Stimulated activated naive CD4-positive, alpha-beta T cell (primary cell): ENCODE measurements around the gene AGPAT1.
A peak's percentile ranks its signal among the peaks of the same experiment; 100 is the strongest.
"Not testable (repeated sequence)": the region's sequence is repeated elsewhere in the genome, so short reads cannot be mapped to it uniquely, and the experiment has no call there.

ENCODE experiments used
- DNase-seq, 6 experiments: peaks; one replicate each; lab custom pipeline; 2025; lab: John Stamatoyannopoulos, UW

AGPAT1 gene, protein sequence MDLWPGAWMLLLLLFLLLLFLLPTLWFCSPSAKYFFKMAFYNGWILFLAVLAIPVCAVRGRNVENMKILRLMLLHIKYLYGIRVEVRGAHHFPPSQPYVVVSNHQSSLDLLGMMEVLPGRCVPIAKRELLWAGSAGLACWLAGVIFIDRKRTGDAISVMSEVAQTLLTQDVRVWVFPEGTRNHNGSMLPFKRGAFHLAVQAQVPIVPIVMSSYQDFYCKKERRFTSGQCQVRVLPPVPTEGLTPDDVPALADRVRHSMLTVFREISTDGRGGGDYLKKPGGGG

DNA sequence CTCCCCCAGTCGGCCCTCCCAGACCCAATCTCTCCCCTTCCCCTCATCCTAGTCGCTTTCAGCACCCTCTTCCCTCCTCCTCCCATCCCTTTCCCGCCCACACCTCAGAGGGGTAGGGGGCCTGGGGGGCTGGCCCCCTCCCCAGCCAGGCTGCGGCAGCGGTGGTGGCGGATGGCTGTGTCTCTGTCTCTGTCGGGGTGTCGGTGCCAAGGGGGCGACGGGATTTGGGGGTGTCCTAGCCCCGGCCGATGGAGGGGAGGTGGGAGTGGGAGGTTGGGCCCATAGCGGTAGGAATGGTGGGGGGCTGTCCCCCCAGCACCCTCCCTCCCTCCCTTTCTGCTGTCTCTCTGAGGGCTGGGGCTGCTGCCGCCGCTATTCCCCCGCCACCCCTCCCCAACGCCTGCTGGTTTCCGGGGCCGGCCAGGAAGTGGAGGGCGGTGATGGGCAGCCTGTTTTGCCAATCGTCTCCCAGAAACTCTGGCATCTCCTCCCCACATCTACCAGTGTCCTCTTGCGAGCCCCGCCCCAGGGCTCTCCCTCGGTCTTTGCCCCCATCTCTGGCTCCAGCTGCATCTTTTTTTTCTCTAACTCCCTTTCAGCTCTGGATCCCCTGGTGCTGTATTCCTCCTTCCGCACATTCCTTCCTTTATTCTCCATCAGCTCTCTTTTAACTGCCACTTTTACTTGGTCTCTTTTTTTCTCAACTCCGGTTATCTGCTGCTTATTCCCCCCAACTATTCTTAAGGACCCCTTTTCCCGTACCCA lies at the start of gene AGPAT1:
TSS of gene AGPAT1 (minus strand) at position 374 of the 765 bp plus-strand sequence. CDS start 4,588 bp downstream, outside the sequence.
- peak; percentile 90 to 95 (median 92) for DNase-seq

DNA sequence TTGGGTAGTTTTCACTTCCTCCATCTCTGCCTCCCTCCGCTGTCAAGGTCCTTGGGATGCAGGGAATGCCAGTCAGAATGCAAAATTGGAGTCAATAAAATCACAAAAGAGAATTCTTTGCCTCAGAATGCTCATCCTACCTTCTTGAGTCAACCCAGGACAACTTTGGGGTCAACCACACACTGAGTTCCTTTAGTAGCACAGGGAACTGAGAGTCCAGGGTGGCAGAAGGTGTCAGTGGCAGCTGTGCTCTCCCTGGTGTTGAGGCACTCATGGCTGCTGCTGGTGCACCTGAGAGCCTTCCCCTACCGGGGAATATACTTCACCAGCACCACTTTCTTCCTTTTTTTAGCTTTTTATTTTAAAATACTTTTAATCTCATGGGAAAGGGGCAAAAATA lies 48.8 kb upstream of the AGPAT1 start:
- no peak for DNase-seq

DNA sequence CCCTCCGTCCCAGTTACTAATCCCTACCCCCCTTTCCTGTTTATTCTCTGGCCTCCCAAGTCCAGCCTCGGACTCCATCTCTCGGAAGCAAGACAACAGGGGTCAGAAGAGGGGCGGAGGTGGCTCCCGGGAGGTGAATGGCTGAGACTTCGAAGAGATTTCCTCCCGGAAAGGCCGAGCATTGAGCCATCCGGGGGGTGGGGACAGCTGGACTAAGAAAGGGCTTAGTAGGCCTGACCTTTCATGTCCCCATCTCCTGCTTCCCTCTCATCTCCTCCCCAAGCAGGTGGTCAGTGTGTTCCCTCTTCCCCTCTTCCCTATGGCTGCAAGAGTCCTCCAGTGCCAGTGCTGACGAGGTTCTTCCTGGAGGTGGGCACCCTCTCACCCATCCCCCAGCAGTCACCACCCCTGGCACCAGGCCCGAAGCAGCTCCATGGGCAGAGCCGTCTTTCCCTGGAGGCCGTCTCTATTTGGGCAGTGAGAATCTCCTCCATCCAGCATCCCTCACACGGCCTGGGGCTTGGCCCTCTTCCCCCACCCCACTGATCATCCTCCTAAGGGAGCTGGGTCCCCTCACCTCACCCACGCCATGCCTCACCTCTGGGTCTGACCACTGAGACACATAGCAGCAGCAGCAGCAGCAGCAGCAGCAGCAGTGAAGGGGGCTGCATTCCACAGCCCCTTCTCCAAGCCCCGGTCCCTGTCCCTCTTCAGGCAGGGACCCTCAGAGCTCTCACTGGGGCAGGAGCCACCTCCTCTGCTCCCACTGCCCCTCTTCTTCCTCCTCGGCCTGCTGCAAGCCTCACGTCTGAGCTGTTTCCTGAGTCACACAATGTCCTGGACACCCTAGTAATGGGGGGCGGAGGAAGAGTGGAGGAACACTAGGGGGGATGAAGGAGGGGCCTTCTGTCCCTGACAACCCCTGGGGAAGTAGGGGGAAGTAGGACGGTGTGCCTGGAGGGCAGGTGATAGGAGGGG lies 47.7 kb upstream of the AGPAT1 start, which contains the start of gene NOTCH4:
TSS of gene NOTCH4 (minus strand) at position 810 of the 978 bp plus-strand sequence. CDS start at position 671, 139 bp downstream.
- DNase-seq = no peak

DNA sequence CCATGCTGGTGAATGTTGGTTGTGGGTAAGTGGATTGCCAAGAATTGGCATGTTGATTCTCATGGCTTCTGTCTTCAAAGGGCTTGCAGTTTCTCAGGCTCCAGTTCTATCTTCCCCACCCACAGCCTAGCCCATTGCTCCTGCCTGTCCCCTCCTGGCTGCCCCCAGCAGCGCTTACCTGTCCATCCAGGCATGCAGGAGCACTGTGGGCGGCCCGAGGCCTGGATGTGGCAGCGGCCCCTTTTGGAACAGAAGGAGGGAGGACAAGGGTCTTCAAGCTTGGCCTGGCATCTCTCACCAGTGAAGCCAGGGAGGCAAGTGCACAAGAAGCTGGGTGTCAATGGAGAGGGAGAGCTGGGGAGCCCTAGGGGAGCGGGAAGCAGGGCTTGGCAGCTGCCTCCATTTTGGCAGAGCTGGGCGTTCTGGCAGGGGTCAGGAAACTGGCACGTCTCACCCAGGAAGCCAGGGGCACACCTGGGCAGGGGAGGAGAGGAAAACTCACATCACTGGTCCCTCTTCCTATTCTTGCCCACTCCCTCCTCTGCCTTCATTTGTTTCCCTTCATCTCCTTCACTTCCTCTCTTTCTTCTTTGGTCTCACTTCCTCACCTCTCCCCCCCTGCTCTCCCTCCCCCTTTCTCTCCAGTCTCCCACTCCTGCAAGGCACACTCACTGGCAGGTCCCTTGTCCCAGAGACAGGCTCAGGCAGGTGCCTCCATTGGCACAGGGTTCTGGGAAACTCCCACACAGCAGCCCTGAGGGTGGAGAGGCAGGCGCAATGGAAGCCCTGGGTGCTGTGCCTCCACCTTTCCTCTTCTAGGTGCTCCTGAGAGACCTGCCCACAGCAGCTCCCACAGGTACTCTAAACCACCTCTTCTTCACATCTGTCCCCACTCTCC lies 46.7 kb upstream of the AGPAT1 start:
- DNase-seq = no peak

DNA sequence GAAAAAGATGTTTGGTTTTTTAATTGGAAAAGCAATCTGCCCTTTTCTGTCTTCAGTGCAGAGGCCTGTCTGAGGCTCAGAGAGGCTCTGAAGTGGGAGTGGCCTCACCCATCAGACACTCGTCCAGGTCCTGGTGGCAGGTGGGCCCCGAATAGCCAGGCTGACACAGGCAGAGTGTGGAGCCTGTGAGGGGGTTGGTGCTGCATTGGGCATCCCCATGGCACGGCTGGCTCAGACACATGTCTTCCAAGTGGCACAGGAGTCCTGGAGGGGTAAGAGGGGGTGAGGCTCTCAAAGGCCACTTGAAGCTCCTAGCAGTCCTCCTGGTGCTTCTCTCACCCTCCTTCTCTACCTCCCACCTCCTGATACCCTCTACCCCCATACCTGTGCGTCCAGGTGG lies 44.1 kb upstream of the AGPAT1 start:
- DNase-seq = no peak

DNA sequence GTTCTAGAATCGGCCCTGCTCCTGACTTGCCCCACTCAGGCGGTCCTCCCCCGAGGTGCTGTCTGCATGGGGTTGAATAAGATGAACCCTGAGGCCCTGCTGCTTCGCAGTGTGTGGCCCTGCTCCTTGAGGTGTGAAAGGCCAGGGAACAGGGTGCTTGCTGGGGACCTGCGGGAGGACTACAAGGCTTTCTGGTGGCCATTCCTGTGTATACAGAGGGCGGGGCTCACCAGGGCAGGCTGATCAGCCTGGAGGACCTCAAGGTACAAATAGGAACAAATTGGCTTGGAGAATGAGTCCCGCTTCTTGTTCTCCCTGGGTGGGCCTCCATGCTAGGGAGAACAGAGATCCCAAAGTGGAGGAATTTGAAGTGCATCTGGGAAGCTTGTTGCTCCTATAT lies 42.3 kb upstream of the AGPAT1 start:
- no peak for DNase-seq

DNA sequence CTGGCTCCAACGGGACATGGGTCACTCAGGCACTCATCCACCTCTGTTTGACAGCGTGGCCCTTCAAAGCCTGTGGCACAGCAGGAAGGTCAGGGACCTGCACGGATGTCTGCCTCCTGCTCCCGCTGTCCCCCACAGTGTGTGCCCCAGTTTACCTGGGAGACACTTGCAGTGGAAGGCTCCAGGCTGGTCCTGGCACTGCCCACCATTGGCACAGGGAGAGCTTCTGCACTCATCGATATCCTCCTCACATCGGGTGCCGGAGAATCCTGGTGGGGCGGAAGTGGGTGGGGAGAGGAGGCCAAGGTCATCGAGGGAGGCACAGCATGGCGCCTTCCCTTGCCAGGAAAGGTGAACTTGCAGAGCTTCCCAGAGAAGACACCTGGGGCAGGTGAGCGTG lies 41.1 kb upstream of the AGPAT1 start:
- no peak for DNase-seq

DNA sequence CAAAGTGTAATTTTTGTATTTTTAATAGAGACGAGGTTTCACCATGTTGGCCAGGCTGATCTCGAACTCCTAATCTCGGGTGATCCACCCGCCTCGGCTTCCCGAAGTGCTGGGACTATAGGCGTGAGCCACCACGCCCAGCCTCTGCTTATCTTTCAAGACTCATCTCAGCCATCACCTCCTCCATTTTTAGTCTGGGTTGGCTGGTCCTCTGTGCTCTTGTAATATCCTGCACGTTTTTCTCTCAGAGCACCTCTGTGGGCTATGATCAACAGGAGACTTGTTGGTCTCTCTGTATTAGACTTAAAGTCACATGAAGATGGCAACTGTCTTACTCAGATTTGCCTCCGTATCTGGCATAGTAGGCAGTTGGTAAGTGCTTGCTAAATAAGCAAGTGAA lies 40.4 kb upstream of the AGPAT1 start:
- no peak for DNase-seq

DNA sequence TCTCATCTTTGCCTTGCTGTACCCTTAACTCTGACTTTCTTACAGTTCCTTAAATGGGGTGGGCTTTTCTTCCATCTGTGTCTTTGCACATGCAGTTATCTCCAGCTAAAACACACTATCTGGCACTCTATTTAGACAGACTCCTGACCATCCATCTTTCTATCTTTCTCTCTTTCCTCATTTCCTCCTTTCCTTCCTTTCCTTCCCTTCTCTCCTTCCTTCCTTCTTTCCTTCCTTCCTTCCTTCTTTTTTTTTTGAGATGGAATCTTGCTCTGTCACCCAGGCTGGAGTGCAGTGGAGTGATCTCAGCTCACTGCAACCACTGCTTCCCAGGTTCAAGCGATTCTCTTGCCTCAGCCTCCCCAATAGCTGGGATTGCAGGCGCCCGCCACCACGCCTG lies 39.7 kb upstream of the AGPAT1 start:
- DNase-seq = no peak

DNA sequence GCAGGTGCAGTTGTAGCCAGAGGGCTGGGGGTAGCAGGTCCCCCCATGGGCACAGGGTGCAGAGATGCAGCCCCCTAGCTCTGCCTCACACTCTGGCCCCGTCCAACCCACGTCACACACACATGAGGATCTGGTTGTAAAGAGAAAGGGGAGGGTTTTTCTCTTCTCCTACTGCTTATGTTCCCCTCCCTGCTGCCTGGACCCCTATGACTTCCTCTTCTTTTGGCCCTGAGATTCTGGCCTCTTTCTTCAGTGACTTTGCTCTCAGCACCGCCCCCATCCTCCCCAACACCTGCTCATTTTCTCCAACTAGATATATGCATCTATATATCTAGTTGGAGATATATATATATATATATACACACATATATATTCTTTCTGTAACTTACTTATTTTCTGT lies 38.2 kb upstream of the AGPAT1 start:
- no peak for DNase-seq

DNA sequence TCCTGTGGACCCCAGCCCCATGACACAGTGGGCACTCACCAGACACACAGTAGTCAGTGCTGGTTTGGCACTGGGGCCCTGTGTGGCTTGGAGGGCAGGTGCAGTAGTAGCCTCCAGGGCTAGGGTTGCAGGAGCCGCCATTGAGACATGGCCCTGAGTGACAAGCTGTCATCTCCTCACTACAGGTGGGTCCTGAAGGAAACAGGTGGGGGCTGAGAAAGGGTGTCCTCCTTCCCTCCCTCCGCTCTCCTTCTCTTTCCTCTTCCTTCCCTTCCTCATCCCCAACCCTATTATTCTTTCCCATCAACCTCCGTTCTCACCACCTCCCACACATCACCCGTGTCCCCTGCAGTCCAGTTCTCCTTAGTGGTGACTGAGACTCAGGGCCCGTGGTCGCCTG lies 37.8 kb upstream of the AGPAT1 start:
- no peak for DNase-seq

DNA sequence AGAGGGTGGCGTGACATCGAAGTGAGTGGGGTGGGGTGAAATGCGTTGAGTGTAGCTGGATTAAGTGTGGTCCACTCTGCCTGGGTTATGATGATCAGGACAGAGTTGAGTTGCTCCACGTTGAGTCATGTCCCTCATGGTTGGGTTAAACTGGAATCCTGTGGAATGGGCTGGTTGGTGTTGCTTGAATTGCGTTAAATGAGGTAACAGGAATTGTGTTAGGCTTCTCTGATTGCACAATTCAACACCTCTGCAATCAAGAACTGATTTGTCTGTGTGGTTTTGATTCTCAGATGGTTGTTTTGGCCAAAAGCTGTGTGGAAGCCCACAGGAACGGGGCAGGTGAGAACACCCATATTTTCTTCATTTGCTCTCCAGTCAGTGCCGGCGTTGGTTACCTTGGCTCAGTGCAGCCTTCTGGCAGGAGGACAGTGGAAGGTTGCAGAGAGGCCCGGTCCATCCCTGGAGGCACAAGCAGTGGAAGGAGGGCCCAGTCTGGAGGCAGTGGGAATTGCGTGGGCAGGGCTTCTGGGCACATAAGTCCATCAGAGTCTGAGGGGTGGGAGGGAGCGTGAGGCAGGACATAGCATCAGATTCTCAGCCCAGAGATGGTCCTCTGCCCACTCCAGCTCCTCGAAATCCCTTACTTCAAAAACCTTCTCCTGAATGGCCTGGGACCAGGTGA lies 36.3 kb upstream of the AGPAT1 start:
- DNase-seq = no peak

DNA sequence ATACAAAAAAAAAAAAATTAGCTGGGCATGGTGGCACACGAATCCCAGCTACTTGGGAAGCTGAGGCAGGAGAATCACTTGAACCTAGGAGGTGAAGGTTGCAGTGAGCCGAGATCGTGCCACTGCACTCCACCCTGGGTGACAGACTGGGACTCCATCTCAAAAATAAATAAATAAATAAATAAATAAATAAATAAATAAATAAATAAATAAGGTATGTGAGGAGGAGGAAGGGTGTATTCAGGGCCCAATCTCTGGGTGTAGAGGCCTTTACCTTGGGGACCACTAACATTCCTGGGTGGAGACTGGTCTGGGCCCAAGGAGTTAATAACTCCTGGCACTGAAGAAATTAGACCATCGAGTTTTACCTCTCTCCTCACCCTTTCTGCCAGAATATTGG lies 35.5 kb upstream of the AGPAT1 start:
- DNase-seq = not testable (repeated sequence)

DNA sequence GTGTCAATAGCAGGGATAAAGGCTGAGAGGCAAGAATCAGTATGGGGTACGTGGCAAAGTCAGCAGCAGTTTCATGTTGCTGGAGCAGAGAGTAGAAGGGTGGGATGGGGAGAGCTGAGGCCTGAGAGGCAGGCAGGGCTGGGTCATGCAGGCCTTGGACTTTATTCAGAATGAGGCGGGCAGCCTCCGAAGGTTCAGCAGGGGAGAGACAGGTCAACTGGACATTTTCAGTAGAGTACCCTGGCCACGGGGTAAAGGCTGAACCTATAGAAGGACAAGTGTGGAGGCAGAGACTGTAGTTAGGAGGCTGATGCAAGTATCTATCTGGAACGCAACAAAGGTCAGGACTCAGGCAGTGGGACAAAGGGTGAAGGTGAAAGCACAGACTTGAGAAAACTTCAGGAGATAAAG lies 34.3 kb upstream of the AGPAT1 start:
- DNase-seq = no peak

DNA sequence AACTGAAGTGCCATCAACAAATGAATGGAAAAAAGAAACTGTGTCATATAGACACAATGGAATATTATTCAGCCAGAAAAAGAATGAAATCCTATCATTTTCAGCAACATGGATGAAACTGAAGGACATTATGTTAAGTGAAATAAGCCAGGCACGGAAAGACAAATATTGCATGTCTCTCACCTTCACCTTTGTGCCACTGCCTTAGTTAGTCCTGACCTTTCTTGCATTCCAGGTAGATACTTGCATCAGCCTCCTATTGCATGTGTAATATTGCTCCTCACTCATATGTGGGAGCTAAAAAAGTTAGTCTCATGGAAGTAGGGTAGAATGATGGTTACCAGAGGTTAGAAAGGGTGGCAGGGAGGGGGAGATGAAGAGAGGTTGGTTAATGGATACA lies 33.1 kb upstream of the AGPAT1 start:
- DNase-seq = no peak

DNA sequence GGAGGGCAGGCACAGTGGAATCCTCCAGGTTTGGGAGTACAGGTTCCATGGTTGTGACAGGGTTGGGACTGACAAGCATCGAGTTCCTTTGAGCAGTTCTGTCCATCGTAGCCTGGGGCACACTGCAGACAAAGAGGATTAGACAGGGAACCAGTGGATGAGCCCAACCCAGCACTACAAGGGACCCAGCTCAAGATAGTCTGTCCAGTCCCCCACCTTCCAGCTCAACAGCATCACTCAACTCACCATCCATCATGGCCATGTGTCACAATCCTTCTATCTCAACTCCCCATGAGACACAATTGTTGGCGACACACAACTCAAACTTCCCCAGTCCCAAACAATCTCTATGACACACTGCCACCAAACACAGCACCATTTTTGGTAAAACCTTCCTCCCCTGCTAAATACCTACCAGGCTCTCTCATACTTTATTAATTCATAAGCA lies 28.4 kb upstream of the AGPAT1 start:
- DNase-seq = no peak

DNA sequence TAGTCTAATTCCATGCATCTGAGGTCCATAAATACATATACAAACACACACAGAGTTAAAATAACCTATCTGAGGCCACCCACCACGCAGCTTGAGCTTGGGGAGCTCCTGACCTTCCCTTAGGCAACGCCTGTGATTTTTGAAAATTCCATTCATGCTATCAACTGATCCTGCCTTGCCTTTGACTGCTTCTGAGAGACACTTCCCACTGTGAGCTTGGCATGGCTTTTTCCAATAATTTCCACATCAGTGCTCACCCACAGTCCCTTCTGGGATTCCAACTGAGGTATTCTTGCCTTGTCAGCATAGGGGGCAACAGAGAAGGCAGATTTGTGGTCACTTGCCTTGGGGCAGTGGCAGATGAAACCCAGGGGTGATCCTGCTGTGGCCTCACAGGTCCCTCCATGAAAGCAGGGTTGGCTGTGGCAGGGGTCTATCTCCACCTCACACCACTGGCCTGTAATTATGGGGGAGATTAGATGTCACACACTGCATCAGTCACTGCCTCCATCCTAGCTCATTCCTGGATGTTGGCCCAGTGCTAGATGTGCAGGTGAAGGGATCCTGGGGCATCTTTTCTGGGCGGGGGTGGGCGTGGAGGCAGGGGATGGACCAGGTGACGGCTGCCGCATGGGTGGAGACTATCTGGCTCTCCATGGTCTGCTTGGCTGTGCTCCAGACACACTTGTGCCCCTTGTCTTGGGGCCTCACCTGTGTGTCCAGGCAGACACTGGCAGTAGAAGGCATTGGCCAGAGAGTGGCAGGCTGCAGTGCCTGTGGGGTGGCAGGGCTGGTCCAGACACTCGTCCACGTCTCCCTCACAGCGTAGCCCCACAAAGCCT lies 27.8 kb upstream of the AGPAT1 start:
- no peak for DNase-seq

DNA sequence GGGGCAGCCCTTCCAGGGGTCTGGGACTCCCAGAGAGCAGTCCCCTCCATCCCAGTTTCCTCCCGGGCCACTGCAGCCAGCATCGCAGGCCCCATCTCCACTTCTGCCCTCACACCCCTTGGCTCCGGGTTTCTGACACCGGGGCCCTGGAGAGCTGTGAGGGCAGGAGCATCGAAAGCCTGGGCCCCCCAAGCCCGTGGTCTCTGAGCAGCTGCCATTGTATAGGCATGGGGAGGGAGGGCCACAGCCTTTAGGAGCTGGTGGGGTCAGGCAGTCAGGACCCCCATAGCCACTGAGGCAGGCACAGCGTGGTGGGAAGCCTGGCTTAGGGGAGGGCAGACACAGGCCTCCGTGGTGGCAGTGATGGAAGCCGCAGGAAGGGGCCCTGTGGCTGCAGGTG lies 26.3 kb upstream of the AGPAT1 start:
- DNase-seq = no peak

DNA sequence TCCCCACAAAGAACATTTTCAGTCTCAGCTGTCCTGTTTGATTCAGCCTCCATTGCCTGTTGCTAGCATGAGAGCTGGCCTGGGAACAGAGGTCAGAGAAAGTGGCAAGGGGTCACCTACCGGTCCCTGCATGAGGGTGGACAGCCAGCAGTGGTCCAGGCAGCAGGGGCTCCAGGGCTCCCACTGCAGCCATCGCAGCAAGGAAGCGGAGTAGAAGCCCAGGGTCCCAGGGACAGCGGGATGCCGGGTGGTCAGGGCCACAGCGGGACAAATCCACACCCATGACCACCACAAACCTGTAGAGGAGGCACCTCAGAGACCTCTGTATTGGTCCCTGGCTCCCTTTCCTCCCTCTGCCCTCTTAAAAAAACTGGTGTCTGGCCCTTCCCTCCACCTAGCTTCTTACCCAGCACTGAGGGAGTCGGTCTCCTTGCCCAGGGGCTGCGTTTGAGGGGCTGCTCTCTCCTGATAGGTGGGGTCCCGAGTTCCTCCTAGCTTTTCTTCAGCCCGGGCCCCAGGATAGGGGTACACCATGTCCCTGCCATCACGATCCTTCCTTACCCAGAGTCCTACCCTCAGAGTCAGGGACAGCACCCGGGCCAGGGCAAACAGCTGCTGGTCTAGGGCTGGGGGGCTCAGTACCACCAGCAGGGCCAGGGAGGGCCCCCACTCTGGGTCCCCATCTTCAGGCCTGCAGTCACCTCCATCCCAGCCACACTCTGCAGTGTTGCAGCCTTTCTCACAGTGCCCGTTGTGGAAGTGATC lies 25.0 kb upstream of the AGPAT1 start:
- no peak for DNase-seq
